K562 treated with DMSO at 1 percent for 48 hours (cell line): ENCODE data around the gene RNU6-1. TPM values are rescaled to one million over a fixed set of nuclear protein-coding genes. Genes with fewer than 3 reads are reported as not detected.

ENCODE experiments used
- total RNA-seq: library from RNA; unstranded; fragments of 300-600 nt; gene quantifications from 2 replicates; pipeline ENCODE4 v1.2.3, GENCODE V29; 2022; ENCODE audit warnings: low replicate concordance; ENCODE audit errors: extremely low read depth

The RNU6-1 gene
- total RNA-seq, result not detected in 2 replicates

DNA sequence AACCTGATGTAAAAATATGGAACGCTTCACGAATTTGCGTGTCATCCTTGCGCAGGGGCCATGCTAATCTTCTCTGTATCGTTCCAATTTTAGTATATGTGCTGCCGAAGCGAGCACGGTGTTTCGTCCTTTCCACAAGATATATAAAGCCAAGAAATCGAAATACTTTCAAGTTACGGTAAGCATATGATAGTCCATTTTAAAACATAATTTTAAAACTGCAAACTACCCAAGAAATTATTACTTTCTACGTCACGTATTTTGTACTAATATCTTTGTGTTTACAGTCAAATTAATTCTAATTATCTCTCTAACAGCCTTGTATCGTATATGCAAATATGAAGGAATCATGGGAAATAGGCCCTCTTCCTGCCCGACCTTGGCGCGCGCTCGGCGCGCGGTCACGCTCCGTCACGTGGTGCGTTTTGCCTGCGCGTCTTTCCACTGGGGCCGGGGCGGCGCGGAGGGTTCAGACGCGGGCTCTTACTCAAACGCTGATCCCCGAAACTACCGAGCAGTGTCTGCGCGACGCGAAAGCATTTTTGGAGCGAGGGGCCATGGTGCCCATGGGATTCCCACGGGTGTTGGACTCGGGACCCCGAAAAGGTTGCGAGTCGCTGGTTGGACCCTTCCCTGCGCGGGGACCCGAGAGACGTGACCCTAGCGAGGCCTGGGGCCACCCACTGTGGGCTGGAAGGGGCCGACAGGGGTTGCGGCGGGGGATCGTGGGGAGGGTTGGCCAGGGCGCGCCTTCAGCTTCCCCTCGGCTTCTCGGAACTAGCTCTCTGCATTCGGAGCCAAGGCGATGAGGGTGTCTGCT, at the start of gene RNU6-1:
RNU6-1 (minus strand) TSS at position 117 of the 820 bp plus-strand sequence.

DNA sequence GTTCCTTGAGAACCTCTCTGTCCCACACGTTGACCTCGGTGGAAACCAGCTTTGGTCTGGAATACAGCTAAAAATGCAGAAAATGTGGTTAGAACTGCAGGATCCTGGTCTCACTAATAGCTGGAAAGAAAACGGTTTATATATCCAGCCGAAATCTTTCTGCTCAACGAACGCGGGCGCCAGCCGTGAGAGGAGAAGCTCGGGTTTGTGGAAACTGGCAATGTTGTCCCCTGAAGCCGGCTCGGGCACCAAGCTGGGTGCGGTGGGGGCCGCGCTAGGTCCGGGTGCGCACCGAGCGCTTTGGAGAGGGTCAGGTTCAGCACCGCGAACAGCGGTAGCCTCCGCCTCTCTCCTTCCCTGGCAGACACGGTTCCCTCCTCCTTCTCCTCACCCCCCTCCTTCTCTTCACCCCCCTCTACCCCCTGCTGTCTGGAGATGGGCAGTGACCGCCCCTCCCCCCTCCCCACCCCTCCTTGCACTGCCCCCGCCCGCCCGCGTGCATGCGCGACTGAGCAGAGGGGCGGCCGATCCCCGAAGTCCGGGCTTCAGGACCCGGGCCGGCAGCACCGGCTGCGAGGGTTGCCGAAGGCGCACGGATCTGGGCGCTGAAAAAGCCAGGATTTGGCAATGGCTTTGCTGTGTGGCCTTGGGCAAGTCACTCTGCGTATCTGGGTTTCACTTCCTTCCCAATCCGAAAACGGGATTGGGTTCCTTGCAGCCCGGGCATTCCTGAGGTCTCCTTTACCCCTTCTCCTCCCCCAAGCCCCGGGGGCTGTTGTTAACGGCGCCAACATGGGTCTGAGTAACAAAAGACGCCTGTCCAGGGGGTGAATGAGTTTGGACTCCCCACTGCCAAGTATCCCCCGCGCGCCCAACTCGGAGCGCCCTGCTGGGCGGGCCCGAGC, 14.6 kb downstream of the RNU6-1 start, which contains the start of gene SKOR1:
SKOR1 (plus strand) TSS at position 534 of the 905 bp plus-strand sequence; CDS start at position 628, 94 bp downstream.

Other genes starting within 250 kb of the RNU6-1 start
- gene SKOR1, start 14.5 kb downstream of the RNU6-1 start, total RNA-seq, result not detected in 2 replicates
- gene PIAS1, start 214.3 kb upstream of the RNU6-1 start, total RNA-seq, result not detected in 2 replicates